ENCODE measurements around the gene NRCAM.
"Not testable (repeated sequence)": the region's sequence is repeated elsewhere in the genome, so short reads cannot be mapped to it uniquely, and the experiment has no call there.

Gene NRCAM

GRCh38 chr7:108396080-108396479 lies 60.2 kb downstream of the NRCAM start:
- DNase-seq (ENCODE audit: low read depth) = no peak

GRCh38 chr7:108395426-108395825 lies 60.8 kb downstream of the NRCAM start:
- no peak for DNase-seq (ENCODE audit: low read depth)

GRCh38 chr7:108393097-108393496 lies 63.1 kb downstream of the NRCAM start:
- not testable (repeated sequence) for DNase-seq (ENCODE audit: low read depth)

GRCh38 chr7:108387686-108388085 lies 68.5 kb downstream of the NRCAM start:
- DNase-seq (ENCODE audit: low read depth) = not testable (repeated sequence)

- DNase-seq (ENCODE audit: low read depth) = no peak
Observed at GRCh38 chr7:108385834-108386422, 70.3 kb downstream of the NRCAM start.

- DNase-seq (ENCODE audit: low read depth) = no peak
Observed at GRCh38 chr7:108384716-108385483, 71.3 kb downstream of the NRCAM start.

GRCh38 chr7:108382932-108383331 lies 73.3 kb downstream of the NRCAM start:
- DNase-seq (ENCODE audit: low read depth) = no peak

- DNase-seq (ENCODE audit: low read depth) = no peak
Observed at GRCh38 chr7:108380517-108380916, 75.7 kb downstream of the NRCAM start.

GRCh38 chr7:108376206-108376605 lies 80.0 kb downstream of the NRCAM start:
- no peak for DNase-seq (ENCODE audit: low read depth)

- no peak for DNase-seq (ENCODE audit: low read depth)
Observed at GRCh38 chr7:108375668-108376067, 80.6 kb downstream of the NRCAM start.

GRCh38 chr7:108374899-108375298 lies 81.3 kb downstream of the NRCAM start:
- no peak for DNase-seq (ENCODE audit: low read depth)

GRCh38 chr7:108372618-108373017 lies 83.6 kb downstream of the NRCAM start:
- DNase-seq (ENCODE audit: low read depth) = no peak

GRCh38 chr7:108370616-108371015 lies 85.6 kb downstream of the NRCAM start:
- no peak for DNase-seq (ENCODE audit: low read depth)

- DNase-seq (ENCODE audit: low read depth) = no peak
Observed at GRCh38 chr7:108368466-108368865, 87.8 kb downstream of the NRCAM start.

GRCh38 chr7:108367946-108368345 lies 88.3 kb downstream of the NRCAM start:
- no peak for DNase-seq (ENCODE audit: low read depth)

GRCh38 chr7:108367314-108367713 lies 88.9 kb downstream of the NRCAM start:
- no peak for DNase-seq (ENCODE audit: low read depth)

- DNase-seq (ENCODE audit: low read depth) = no peak
Observed at GRCh38 chr7:108363659-108364058, 92.6 kb downstream of the NRCAM start.

GRCh38 chr7:108360058-108360800 lies 96.0 kb downstream of the NRCAM start:
- no peak for DNase-seq (ENCODE audit: low read depth)

GRCh38 chr7:108358553-108358952 lies 97.7 kb downstream of the NRCAM start:
- no peak for DNase-seq (ENCODE audit: low read depth)

GRCh38 chr7:108351729-108352131 lies 104.5 kb downstream of the NRCAM start:
- no peak for DNase-seq (ENCODE audit: low read depth)

GRCh38 chr7:108348913-108349312 lies 107.3 kb downstream of the NRCAM start:
- DNase-seq (ENCODE audit: low read depth) = no peak

GRCh38 chr7:108347616-108348015 lies 108.6 kb downstream of the NRCAM start:
- DNase-seq (ENCODE audit: low read depth) = no peak

Data from T follicular helper cell (primary cell).